ENCODE data around the gene GLRX. TPM values are rescaled to one million over a fixed set of nuclear protein-coding genes. Genes with fewer than 3 reads are reported as not detected.

Gene GLRX
- polyA plus RNA-seq, 3 donors = 386 to 603 (median 555) TPM

DNA sequence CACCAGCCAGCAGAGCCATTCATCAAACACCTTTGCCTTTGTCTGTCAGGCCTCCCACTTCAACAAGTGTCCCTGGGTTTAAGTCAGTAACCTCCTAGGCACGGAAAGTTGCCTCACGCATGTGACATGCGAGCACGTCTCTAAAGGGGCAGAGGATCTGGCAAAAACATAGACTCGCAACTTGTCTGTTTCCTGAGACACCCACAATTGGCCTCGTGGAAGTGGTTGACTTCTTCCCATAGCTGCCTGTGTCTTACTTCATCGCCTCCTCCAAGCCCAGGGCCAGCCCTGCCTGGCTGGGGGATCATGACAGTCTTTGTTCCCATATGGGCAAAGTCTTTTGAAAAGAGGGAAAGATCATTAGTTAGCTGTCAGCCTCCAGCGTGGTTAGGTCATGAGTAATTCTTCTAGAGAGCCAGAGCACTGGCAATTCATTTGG, 35.5 kb upstream of the GLRX start:
- H3K79me2 ChIP-seq (ENCODE audit: insufficient read depth, low read length) = no peaks in the 10 kb centered on the region
- TF ChIP-seq, protein P1, sequence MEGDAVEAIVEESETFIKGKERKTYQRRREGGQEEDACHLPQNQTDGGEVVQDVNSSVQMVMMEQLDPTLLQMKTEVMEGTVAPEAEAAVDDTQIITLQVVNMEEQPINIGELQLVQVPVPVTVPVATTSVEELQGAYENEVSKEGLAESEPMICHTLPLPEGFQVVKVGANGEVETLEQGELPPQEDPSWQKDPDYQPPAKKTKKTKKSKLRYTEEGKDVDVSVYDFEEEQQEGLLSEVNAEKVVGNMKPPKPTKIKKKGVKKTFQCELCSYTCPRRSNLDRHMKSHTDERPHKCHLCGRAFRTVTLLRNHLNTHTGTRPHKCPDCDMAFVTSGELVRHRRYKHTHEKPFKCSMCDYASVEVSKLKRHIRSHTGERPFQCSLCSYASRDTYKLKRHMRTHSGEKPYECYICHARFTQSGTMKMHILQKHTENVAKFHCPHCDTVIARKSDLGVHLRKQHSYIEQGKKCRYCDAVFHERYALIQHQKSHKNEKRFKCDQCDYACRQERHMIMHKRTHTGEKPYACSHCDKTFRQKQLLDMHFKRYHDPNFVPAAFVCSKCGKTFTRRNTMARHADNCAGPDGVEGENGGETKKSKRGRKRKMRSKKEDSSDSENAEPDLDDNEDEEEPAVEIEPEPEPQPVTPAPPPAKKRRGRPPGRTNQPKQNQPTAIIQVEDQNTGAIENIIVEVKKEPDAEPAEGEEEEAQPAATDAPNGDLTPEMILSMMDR (IDR thresholded peaks at IDR 0.05) = no peak
- 60% methylated on average over 4 of the region's 8 CpGs for WGBS (ENCODE audit: insufficient coverage)
- Mint-ChIP-seq H3K27ac (peak overlapping the region in 3 of 7 donors; percentile 1 to 60 (median 4)), H3K9me3 (peaks cover 0 to 4% (median 0%) of the 10 kb centered on the region in 7 donors), H3K4me3 (no peak overlapping the region), H3K27me3 (ENCODE audit: low read depth in 3 of 3) (peaks cover 4 to 5% (median 4%) of the 10 kb centered on the region in 3 donors), H3K4me1 (peaks cover 48% of the 10 kb centered on the region), H3K36me3 (peaks cover 0 to 8% of the 10 kb centered on the region in 2 donors)
- peak in 1 of 3 donors; percentile 33 for DNase-seq
- H3K27ac ChIP-seq (ENCODE audit: low read depth in 1 of 2, low read length in 2 of 2) = no peak overlapping the region
- no peaks in the 10 kb centered on the region for H3K9me3 ChIP-seq (replicated peaks in 1 of 2; ENCODE audit: control insufficient read depth in 1 of 2, insufficient read depth in 1 of 2, low read length in 2 of 2)
- H4K20me1 ChIP-seq (ENCODE audit: insufficient read depth, low read length) = no peaks in the 10 kb centered on the region
- H2AFZ ChIP-seq (ENCODE audit: insufficient read depth, low read depth, low read length, poor library complexity, severe bottlenecking) = peak overlapping the region; percentile 15
- H3K36me3 ChIP-seq (replicated peaks in 1 of 2; ENCODE audit: control insufficient read depth in 1 of 2, insufficient read depth in 2 of 2, low read length in 2 of 2) = no peaks in the 10 kb centered on the region
- no peaks in the 10 kb centered on the region for H3K27me3 ChIP-seq (ENCODE audit: control insufficient read depth in 2 of 2, insufficient read depth in 2 of 2, low read length in 2 of 2)
- peaks cover 39 to 44% of the 10 kb centered on the region in 2 donors for H3K4me1 ChIP-seq (ENCODE audit: control insufficient read depth in 1 of 2, insufficient read depth in 2 of 2, low read length in 2 of 2)
- no peak overlapping the region for H3K4me3 ChIP-seq (replicated peaks in 1 of 3; ENCODE audit: low read depth in 2 of 3, low read length in 3 of 3)
- H3K4me2 ChIP-seq (replicated peaks; ENCODE audit: extremely low read depth, low read length, poor library complexity, severe bottlenecking) = no peak overlapping the region
- H3K9ac ChIP-seq (ENCODE audit: insufficient read depth, low read length, poor library complexity, severe bottlenecking) = no peak overlapping the region
- intact Hi-C loops (cut with micrococcal nuclease) = loop anchor here (2.0 to 10.0 kb wide), 6 partner anchors 59 to 744 kb away; partner anchors contain the start of gene ELL2 (in 2 of the 2)

DNA sequence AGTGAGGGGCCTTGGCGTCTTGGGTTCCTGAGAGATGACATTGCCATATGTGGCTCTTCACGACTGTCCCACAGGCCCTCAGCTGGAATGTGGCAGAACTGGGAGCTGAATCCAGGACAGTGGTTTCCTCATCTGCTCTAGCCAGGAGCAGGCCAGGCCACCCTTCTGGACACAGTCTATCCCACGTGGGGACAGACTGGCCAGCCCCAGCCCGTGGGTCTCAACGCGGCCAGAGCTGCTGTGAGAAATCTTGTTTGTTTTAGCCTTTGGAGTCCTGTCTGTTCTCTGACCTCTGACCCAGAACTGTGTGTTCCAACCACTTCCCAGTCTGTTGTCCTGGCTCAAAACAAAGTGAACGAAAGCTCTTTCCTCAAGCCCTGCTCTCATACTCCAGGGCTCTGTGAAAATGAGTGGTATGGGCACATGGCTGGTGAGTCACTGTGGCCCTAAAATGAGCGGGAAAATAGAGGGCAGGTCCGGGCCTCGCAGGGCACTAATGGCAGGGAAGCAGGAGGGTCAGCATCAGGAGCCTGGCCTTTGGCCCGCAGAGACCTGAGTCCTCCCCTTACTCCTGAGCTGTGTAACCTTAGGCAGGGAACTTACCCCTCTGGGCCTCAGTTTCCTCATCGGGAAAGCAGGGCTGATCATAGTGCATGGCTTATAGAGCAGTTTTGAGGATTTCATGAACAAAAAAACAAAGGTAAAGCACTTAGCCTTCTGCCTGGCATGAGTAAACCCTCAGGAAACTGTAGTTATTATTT, 34.8 kb upstream of the GLRX start:
- Histone ChIP-seq H3K9me3 (replicated peaks in 1 of 2; ENCODE audit: control insufficient read depth in 1 of 2, insufficient read depth in 1 of 2, low read length in 2 of 2) (no peaks in the 10 kb centered on the region), H3K27me3 (ENCODE audit: control insufficient read depth in 2 of 2, insufficient read depth in 2 of 2, low read length in 2 of 2) (no peaks in the 10 kb centered on the region), H2AFZ (ENCODE audit: insufficient read depth, low read depth, low read length, poor library complexity, severe bottlenecking) (peak overlapping the region; percentile 15), H3K4me3 (replicated peaks in 1 of 3; ENCODE audit: low read depth in 2 of 3, low read length in 3 of 3) (no peak overlapping the region), H3K79me2 (ENCODE audit: insufficient read depth, low read length) (no peaks in the 10 kb centered on the region), H4K20me1 (ENCODE audit: insufficient read depth, low read length) (no peaks in the 10 kb centered on the region), H3K4me1 (ENCODE audit: control insufficient read depth in 1 of 2, insufficient read depth in 2 of 2, low read length in 2 of 2) (peaks cover 32 to 37% of the 10 kb centered on the region in 2 donors), H3K9ac (ENCODE audit: insufficient read depth, low read length, poor library complexity, severe bottlenecking) (no peak overlapping the region), H3K4me2 (replicated peaks; ENCODE audit: extremely low read depth, low read length, poor library complexity, severe bottlenecking) (no peak overlapping the region), H3K27ac (ENCODE audit: low read depth in 1 of 2, low read length in 2 of 2) (no peak overlapping the region), H3K36me3 (replicated peaks in 1 of 2; ENCODE audit: control insufficient read depth in 1 of 2, insufficient read depth in 2 of 2, low read length in 2 of 2) (no peaks in the 10 kb centered on the region)
- DNase-seq = no peak
- Mint-ChIP-seq H3K27ac (peak overlapping the region in 3 of 7 donors; percentile 8 to 60 (median 40)), H3K9me3 (peaks cover 0 to 4% (median 0%) of the 10 kb centered on the region in 7 donors), H3K27me3 (ENCODE audit: low read depth in 3 of 3) (peaks cover 4 to 5% (median 4%) of the 10 kb centered on the region in 3 donors), H3K36me3 (peaks cover 0 to 8% of the 10 kb centered on the region in 2 donors), H3K4me1 (peaks cover 41% of the 10 kb centered on the region), H3K4me3 (no peak overlapping the region)
- WGBS (ENCODE audit: insufficient coverage) = 91% methylated on average over 10 of the region's 12 CpGs
- intact Hi-C loops (cut with micrococcal nuclease) = loop anchor here (5.0 to 10.0 kb wide), 5 partner anchors 60 to 745 kb away; partner anchors contain the start of gene ELL2 (in 2 of the 2)
- TF ChIP-seq, protein P1 (IDR thresholded peaks at IDR 0.05) = no peak

Data from CD14-positive monocyte (primary cell).